Measurements from ENCODE around the gene FLOT2.
"Not testable (repeated sequence)": the region's sequence is repeated elsewhere in the genome, so short reads cannot be mapped to it uniquely, and the experiment has no call there.

The FLOT2 gene

DNA sequence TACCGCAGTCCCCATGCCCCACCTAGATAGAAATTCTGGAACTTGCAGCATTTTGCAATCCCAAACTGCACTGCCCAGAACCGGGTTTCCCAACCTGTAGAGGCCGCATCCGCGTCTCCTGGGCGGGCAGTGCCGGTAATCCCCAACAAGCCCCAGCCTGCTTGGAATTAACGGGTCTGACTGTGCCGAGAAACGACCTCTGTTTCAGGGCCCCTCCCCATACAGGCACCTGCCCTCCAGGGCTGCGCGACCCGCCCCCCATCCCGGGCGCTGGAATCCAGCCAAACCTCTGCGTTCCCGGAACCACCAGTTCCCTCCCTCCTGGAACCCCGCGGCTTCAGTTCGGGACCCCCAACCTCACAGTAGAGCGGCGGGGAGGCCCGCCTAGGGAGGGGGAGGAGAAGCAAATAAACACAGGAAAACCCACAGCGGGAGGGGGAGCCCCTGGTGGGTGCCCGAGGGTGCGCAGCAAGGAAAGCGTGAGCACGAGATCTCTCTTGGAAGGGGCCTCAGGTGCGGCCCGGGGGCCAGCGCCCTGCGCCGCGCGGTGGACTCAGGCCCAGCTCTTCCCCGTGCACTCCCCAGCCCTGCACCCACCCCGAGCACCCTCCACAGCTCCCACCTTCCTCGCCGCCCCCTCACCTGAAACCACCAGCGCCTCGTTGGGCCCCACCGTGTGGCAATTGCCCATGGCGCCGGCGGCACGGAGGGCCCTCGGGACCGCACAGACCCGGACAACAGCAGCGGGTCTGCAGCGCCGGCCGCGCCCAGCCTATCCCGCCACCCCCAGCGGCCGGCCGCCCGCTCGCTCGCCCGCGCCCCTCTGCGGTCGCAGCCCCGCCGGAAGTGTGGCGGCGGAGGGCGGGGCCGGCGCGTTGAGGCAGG lies at the start of gene FLOT2:
Gene FLOT2 (minus strand): TSS at position 850 of the 885 bp plus-strand sequence. CDS start 159 bp downstream, at position 691.
- DNase-seq = peak; percentile 62

DNA sequence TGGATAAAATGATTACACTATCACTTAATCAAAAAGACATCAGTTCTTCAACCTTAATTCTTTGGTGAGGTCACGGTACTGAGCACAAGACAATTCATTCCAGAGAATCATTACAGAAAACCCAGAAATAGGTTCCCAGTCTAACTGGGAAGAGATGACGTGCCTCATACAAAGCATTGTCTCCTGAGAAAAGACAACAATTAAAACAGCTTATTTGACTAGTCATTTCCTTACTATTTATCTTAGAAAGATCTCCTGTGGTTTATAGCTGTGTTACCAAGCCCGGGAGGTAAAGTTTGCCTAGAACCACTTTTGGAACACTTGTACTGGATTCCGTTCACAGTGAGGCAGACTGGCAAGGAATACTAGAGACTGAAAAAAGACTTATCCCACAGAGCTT lies 48.7 kb upstream of the FLOT2 start:
- DNase-seq = no peak

- DNase-seq = no peak
These were observed 47.6 kb upstream of the FLOT2 start for GRCh38 chr17:28944862-28945741.

- no peak for DNase-seq
These were observed 46.8 kb upstream of the FLOT2 start for GRCh38 chr17:28944343-28944742.

DNA sequence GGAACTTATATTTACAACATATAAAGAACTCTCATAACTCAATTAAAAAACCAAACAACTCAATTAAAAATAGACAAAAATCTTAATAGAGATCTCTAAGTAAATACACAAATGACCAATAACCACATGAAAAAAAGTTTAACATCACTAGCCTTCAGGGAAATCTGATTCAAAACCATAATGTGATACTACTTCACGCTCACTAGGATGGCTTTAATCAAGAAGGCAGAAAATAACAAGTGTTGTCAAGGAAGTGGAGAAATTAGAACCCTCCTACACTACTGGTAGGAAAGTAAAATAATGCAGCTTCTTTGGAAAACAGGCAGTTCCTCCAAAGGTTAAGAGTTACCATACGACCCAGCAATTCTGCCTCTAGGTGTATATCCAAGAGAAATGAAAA lies 45.4 kb upstream of the FLOT2 start:
- no peak for DNase-seq

GRCh38 chr17:28941251-28941650 lies 43.7 kb upstream of the FLOT2 start:
- no peak for DNase-seq

DNA sequence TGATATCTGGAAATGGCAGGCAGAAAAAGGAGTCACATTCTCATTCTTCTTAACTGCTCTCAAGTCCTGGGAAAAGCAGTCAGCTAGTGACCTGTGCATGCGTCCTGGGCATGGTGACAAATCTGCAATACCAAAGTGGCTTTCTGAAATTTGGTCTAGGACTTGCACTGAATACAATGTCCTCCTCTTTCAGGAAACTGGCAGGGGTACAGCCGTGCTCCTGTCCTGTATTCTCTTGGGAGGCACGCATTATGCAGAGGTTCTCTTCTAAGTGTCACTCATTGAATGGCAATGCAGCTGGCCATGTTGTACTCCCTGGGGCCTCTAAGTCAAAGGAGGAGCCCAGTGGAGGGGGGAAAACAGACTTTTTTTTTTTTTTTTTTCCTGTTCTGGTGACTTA lies 43.1 kb upstream of the FLOT2 start:
- DNase-seq = no peak

DNA sequence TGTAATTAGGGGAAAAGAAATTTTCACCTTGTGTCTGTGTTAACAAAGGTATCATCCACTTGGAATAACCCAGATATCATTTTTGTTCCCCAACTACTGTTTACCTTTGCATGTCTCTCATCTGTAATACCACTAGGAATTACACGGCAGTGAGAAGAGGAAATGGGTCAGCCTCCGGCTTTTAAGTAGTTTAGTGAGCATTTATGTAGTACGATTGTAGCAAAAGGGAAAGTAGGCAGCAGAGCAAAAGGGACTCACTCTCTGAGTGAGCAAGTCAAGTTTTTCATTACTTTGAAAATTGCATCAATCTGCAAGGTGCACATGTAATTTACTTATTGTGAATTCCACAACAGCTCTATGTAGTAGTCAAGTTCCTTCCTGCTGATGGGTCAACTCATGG lies 42.6 kb upstream of the FLOT2 start:
- no peak for DNase-seq

DNA sequence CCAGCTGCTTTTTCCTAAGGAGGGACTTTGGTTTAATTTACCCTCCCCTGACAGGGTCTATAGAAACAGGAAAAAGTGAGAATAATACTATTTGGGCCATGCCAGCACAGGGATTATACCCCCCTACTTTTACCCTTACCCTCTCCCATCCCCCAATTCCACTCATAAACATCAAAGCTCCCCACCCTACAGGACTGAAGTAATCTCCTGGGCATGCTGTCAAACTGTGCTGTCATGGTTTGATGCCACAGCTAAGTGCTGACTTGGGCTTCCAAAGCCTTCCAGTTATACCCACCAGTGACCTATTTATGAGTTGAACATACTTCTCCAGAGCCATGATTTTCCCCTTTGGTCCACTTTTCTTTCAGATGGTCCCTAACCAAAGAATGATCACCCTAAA lies 41.0 kb upstream of the FLOT2 start:
- DNase-seq = no peak

- no peak for DNase-seq
These were observed 39.7 kb upstream of the FLOT2 start for GRCh38 chr17:28937044-28937729.

DNA sequence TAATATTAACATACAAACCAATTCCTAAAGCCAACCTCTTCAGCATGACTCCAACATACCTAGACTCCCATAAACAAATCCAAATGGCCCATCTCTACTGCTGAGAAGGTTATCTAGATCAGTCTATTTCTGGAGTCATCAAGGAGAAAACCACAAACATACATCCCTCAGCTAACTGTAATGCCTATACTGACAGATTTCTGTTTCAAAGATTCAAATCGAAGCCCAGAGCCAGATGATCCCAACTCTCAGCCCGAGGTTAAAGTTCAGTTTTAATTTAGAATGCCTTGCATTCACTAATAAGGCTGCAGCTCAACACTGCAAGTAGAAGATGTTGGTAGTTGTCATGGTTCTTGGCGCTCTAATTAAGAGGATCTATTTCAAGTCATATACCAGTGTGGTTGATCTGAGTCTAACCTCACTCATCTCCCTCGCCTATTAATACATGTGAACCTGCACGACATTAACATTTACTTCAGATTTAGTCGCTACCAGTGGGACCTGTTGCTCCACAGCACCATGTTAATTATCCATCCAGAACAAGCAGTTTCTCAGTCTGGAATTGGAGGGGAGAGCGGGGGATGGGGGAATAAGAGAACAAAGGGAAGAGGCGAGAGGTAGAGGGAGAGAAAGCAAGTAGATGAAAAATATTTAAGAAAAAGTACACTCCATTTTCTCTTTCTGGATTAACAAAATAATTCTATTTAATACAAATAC lies 38.4 kb upstream of the FLOT2 start:
- DNase-seq = no peak

GRCh38 chr17:28934508-28934907 lies 37.0 kb upstream of the FLOT2 start:
- DNase-seq = not testable (repeated sequence)

DNA sequence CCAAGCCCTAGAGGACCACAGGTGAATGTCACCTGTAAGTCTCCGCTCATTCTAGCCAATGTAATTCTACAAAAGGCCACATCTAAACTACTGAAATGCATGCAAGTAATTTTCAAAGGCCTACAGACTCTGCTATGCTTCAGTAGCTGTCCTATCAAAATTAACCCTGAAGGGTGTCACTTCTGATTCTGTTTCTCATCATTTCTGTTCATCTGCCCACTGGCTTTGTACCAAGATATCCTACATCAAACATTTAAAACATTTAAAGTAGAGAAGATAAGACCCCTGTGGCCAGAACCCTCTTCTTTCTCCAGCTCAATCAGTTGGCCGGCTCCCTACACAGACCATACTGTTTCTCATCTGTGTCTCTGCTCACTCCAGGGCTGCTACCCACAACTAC lies 32.3 kb upstream of the FLOT2 start:
- no peak for DNase-seq

DNA sequence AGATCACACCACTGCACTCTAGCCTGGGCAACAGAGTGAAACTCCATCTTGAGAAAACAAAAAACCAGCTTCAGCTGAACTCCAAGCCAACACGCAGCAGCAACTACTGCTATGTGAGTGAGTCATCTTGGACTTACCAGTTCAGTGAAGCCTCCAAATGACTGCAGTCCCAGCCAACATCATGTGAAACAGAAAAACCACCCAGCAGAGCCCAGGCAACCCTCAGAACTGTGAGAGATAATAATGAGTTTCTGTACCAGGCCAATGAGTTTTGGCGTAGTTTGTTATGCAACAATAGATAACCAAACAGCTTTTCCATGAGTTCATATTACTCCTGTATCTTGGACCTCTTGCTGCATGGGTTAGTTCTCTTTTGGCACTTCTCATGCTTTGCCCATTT lies 30.5 kb upstream of the FLOT2 start:
- no peak for DNase-seq

- DNase-seq = no peak
These were observed 29.3 kb upstream of the FLOT2 start for GRCh38 chr17:28926786-28927185.

DNA sequence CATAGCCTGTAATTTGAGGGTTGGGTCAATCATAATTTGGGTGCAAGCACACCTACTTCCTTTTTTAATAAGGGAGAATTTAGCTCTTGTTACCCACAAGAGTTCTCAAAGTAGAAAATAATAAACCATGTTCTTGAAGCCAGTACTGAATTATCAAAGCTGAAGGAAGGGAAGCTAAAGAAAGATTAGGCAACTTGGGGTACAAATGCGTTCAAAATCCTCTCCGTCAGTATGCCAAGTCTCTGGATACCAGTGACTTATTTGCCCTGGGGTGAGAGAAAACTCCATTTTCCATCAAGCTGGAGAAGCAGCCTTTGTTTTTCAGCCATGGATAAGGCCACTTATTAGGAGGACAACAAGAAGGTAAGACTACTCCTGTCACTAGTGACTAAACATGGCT lies 28.8 kb upstream of the FLOT2 start:
- no peak for DNase-seq

DNA sequence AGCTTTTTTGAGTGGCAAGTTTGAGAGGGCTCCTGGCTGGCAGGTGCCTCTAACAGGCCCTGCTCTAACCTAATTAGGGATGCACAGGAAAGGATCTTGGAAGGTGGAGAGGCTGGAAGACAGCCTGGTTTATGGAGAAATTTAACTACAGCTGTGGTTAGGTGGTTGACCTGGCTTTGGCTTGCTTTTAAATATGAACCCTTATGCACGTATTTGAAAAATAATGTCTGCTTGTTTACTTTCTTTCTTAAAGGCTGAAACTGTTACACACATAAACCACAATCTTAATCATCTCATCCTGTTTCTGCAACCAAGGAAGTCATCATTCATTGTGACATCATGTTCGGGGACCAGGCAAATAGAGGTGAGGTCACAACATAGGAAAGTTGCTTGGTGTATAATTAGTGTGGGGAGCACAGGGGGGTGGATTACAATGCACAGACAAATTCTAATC lies 28.4 kb upstream of the FLOT2 start:
- no peak for DNase-seq

- DNase-seq = no peak
These were observed 22.7 kb upstream of the FLOT2 start for GRCh38 chr17:28920201-28920600.

- DNase-seq = no peak
These were observed 20.8 kb upstream of the FLOT2 start for GRCh38 chr17:28918295-28918694.

DNA sequence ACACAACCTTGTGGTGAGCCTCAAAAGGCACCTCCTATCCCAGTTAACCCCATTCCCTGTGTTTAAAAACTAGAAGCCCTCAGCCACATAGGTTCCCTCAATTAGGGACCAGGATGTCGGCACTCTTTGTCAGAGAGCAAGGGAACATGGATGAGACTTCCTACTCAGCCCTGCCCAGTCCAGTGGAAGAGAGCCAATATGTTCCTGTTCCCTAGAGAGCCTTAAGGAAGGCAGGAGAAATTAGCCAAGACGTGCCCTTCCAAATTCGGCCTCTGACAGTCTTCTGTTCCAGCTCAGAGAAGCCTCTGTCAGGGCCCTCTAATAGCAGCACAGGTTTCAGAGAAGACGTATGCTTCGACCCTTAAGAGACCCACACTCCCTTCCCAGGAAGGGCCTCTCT lies 19.9 kb upstream of the FLOT2 start:
- no peak for DNase-seq

DNA sequence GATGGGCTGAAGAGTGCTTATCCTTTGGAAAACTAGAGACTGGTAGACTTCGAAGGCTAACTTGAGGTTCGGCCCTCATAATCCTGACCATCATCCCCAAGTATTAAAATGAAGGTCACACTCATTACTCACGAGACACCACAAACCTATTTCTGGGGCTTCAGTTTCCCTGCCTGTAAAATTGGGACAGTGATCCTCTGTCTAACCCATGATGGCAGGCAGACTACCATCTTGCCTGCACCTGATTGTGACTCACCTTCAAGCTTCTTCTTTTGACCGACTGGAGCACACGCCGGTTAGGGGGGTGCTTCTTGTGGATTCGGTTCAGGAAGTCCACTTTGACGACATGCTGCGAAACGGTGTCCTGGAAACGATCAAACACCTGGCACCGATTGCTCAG lies 19.5 kb upstream of the FLOT2 start:
- no peak for DNase-seq

DNA sequence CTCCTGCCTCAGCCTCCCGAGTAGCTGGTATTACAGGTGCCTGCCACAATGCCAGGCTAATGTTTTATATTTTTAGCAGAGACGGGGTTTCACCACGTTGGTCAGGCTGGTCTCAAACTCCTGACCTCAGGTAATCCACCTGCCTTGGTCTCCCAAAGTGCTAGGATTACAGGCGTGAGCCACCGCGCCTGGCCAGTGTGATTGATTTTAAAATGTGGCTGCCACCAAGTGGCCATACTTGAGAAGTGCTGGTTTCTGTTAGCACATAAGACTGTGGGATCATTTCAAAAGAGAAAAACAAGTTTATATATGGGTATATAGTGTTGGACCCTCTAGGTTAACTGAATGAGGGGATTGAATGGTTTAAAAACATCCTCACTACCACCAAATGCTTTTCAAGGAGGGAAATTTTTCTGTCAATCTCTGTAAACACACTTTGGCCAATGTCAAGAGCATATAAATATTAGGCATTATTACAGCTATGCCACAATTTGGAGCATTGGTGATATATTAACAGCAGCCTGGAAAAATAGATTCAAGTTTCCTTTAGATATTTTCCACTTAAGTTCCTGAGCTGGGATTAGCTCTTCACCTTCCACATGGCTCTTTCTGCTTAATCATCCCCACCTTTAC lies 18.9 kb upstream of the FLOT2 start:
- no peak for DNase-seq

Data from NCI-H1048 (cell line).